ENCODE data around the gene CIB2. TPM values are rescaled to one million over a fixed set of nuclear protein-coding genes. Genes with fewer than 3 reads are reported as not detected.

The CIB2 gene
- polyA plus RNA-seq, 2 of the 4 experiments (the other 2 are of a cell fraction), result 21.2 to 25.3 TPM

DNA sequence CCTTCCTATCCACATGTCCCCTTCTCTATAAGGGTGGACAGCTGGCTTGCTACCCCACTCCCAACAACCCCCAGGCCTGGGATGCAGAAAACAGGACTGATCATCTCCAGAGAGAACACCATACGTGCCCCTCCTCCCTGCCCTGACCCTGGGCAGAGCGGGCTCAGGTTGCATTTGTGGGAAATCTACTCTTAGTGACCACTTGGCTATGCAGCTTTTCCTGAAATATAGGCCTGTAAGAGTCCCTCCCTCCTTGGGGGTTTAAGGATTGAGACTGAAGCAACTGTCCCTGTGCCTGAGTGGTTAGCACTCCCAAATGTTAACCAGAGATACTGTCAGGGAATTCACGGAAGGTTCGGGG, 27.1 kb downstream of the CIB2 start:
- Histone ChIP-seq H3K4me3 (no peak overlapping the region), H3K9me3 (no peaks in the 10 kb centered on the region), H3K4me1 (no peaks in the 10 kb centered on the region), H3K27ac (no peak overlapping the region), H3K4me2 (no peak overlapping the region)
- no peak for FAIRE-seq
- 88% methylated on average over 4 of the region's 4 CpGs for WGBS (ENCODE audit: missing lambda C conversion rate)
- DNase-seq (ENCODE audit: low read depth in 1 of 2, low spot score in 1 of 2), result no peak
- ChIA-PET CTCF (interaction anchor here (1.0 to 10.9 kb wide), 9 partner anchors 9 to 147 kb away, joined by 3 to 206 read pairs (median 18); partner anchors contain the start of gene SH2D7), POLR2A (no interaction called here)
- ATAC-seq, result no peak
- TF ChIP-seq ZC3H11A (IDR thresholded peaks at IDR 0.05) (no peak), POLR2A (IDR thresholded peaks at IDR 0.05; ENCODE audit: low read length) (no peak), NR3C1 (IDR thresholded peaks at IDR 0.05) (no peak), NFE2L2 (conservative IDR thresholded peaks at IDR 0.05; ENCODE audit: low read length) (no peak), TP53 (CRISPR knock-in tag; IDR thresholded peaks at IDR 0.05) (no peak), JUN (IDR thresholded peaks at IDR 0.05) (no peak), ZFP36 (IDR thresholded peaks at IDR 0.05; ENCODE audit: borderline replicate concordance, partially characterized antibody) (no peak), KDM5A (IDR thresholded peaks at IDR 0.05) (no peak), RFX5 (IDR thresholded peaks at IDR 0.05) (no peak), CBX8 (IDR thresholded peaks at IDR 0.05) (no peak), CHD2 (IDR thresholded peaks at IDR 0.05; ENCODE audit: low read length, partially characterized antibody) (no peak), JUNB (IDR thresholded peaks at IDR 0.05) (no peak), HEYL (CRISPR knock-in tag; IDR thresholded peaks at IDR 0.05) (no peak), BHLHE40 (IDR thresholded peaks at IDR 0.05; ENCODE audit: low read depth, low read length) (no peak), EHMT2 (IDR thresholded peaks at IDR 0.05; ENCODE audit: low read depth) (no peak), FOSL2 (IDR thresholded peaks at IDR 0.05) (no peak), FOSL2 (CRISPR knock-in tag; IDR thresholded peaks at IDR 0.05) (no peak), FOXS1 (CRISPR knock-in tag; IDR thresholded peaks at IDR 0.05) (no peak), EP300 (IDR thresholded peaks at IDR 0.05) (no peak)
- TF ChIP-seq, protein P1, sequence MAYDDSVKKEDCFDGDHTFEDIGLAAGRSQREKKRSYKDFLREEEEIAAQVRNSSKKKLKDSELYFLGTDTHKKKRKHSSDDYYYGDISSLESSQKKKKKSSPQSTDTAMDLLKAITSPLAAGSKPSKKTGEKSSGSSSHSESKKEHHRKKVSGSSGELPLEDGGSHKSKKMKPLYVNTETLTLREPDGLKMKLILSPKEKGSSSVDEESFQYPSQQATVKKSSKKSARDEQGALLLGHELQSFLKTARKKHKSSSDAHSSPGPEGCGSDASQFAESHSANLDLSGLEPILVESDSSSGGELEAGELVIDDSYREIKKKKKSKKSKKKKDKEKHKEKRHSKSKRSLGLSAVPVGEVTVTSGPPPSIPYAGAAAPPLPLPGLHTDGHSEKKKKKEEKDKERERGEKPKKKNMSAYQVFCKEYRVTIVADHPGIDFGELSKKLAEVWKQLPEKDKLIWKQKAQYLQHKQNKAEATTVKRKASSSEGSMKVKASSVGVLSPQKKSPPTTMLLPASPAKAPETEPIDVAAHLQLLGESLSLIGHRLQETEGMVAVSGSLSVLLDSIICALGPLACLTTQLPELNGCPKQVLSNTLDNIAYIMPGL (CRISPR knock-in tag; IDR thresholded peaks at IDR 0.05; ENCODE audit: borderline replicate concordance), result no peak
- TF ChIP-seq, protein P2, sequence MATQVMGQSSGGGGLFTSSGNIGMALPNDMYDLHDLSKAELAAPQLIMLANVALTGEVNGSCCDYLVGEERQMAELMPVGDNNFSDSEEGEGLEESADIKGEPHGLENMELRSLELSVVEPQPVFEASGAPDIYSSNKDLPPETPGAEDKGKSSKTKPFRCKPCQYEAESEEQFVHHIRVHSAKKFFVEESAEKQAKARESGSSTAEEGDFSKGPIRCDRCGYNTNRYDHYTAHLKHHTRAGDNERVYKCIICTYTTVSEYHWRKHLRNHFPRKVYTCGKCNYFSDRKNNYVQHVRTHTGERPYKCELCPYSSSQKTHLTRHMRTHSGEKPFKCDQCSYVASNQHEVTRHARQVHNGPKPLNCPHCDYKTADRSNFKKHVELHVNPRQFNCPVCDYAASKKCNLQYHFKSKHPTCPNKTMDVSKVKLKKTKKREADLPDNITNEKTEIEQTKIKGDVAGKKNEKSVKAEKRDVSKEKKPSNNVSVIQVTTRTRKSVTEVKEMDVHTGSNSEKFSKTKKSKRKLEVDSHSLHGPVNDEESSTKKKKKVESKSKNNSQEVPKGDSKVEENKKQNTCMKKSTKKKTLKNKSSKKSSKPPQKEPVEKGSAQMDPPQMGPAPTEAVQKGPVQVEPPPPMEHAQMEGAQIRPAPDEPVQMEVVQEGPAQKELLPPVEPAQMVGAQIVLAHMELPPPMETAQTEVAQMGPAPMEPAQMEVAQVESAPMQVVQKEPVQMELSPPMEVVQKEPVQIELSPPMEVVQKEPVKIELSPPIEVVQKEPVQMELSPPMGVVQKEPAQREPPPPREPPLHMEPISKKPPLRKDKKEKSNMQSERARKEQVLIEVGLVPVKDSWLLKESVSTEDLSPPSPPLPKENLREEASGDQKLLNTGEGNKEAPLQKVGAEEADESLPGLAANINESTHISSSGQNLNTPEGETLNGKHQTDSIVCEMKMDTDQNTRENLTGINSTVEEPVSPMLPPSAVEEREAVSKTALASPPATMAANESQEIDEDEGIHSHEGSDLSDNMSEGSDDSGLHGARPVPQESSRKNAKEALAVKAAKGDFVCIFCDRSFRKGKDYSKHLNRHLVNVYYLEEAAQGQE (IDR thresholded peaks at IDR 0.05), result no peak

DNA sequence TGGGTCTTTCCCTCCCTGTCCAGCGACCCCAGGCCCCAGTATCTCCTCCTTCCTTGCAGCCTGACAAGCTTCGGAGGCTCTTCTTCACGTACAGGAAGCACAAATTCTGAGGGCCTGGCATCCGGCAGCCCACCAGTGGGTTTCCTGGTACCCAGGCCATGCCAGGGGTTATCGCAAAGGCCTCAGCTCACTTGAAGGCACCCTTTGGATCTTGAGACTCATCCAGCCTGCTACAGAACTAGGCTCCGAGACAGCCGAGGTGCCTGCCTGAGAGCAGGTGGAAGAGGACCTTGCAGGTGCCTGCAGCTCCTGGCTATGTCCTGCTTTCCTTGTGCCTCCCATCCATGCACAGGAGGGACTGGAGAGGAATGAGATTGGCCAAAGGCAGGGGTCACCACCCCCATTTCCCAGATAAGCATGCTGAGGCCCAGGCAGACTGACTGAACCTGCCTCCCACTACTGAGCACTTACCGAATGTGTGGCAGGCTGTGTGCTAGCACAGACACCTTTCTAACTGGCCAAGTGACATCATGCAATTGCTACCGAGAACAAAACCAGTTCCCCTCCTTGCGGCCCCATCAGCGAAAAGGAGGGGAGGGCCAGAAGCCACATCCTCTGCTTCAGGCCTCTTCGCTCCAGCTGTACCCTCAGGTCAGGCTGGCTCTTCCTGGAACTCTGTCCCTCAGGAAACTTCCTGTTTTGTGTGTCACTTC, 27.7 kb downstream of the CIB2 start:
- H3K27ac ChIP-seq, result no peak overlapping the region
- H3K4me3 ChIP-seq, result no peak overlapping the region
- DNase-seq (ENCODE audit: low read depth in 1 of 2, low spot score in 1 of 2), result no peak
- ATAC-seq, result no peak
- no peak overlapping the region for H3K4me2 ChIP-seq
- no peaks in the 10 kb centered on the region for H3K9me3 ChIP-seq
- CTCF ChIA-PET, result interaction anchor here (1.0 to 10.9 kb wide), 10 partner anchors 10 to 146 kb away, joined by 3 to 206 read pairs (median 8); partner anchors contain the start of gene SH2D7
- no peaks in the 10 kb centered on the region for H3K4me1 ChIP-seq
- WGBS (ENCODE audit: missing lambda C conversion rate), result 80% methylated on average over 12 of the region's 12 CpGs
- FAIRE-seq, result no peak
- POLR2A ChIA-PET, result no interaction called here
- TF ChIP-seq NFE2L2 (conservative IDR thresholded peaks at IDR 0.05; ENCODE audit: low read length) (no peak), SREBF2 (IDR thresholded peaks at IDR 0.05) (no peak), KDM1A (IDR thresholded peaks at IDR 0.05; ENCODE audit: low read depth) (no peak), POLR2A (IDR thresholded peaks at IDR 0.05; ENCODE audit: low read length) (no peak), RAD21 (conservative IDR thresholded peaks at IDR 0.05 in 1 of 2, IDR thresholded peaks at IDR 0.05 in 1 of 2) (no peak), TP53 (CRISPR knock-in tag; IDR thresholded peaks at IDR 0.05) (no peak), NR3C1 (IDR thresholded peaks at IDR 0.05) (no peak), RNF2 (IDR thresholded peaks at IDR 0.05; ENCODE audit: borderline replicate concordance, low read depth) (no peak), PHF8 (IDR thresholded peaks at IDR 0.05; ENCODE audit: borderline replicate concordance, low read depth) (no peak), CBX8 (IDR thresholded peaks at IDR 0.05) (no peak), ESRRA (IDR thresholded peaks at IDR 0.05; ENCODE audit: borderline replicate concordance, low read length) (no peak), HOXB5 (CRISPR knock-in tag; IDR thresholded peaks at IDR 0.05) (no peak), GATA3 (IDR thresholded peaks at IDR 0.05; ENCODE audit: borderline replicate concordance) (no peak), BHLHE40 (IDR thresholded peaks at IDR 0.05; ENCODE audit: low read depth, low read length) (no peak)
- TF ChIP-seq, protein P3, sequence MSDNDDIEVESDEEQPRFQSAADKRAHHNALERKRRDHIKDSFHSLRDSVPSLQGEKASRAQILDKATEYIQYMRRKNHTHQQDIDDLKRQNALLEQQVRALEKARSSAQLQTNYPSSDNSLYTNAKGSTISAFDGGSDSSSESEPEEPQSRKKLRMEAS (IDR thresholded peaks at IDR 0.05), result no peak
- TF ChIP-seq, protein P4, sequence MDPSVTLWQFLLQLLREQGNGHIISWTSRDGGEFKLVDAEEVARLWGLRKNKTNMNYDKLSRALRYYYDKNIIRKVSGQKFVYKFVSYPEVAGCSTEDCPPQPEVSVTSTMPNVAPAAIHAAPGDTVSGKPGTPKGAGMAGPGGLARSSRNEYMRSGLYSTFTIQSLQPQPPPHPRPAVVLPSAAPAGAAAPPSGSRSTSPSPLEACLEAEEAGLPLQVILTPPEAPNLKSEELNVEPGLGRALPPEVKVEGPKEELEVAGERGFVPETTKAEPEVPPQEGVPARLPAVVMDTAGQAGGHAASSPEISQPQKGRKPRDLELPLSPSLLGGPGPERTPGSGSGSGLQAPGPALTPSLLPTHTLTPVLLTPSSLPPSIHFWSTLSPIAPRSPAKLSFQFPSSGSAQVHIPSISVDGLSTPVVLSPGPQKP (IDR thresholded peaks at IDR 0.05; ENCODE audit: low read depth, low read length), result no peak
- TF ChIP-seq, protein P5, sequence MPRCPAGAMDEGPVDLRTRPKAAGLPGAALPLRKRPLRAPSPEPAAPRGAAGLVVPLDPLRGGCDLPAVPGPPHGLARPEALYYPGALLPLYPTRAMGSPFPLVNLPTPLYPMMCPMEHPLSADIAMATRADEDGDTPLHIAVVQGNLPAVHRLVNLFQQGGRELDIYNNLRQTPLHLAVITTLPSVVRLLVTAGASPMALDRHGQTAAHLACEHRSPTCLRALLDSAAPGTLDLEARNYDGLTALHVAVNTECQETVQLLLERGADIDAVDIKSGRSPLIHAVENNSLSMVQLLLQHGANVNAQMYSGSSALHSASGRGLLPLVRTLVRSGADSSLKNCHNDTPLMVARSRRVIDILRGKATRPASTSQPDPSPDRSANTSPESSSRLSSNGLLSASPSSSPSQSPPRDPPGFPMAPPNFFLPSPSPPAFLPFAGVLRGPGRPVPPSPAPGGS (IDR thresholded peaks at IDR 0.05), result no peak

All from A549 (cell line).